HCT116 (cell line): ENCODE results near the gene PRDM1. TPM values are rescaled to one million over a fixed set of nuclear protein-coding genes. Genes with fewer than 3 reads are reported as not detected.

Source experiments
- ATAC-seq: fragments of 200-7000 bp; cut with Tn5 transposase; 2 replicates; pipeline ENCODE4 v1.9.1; 2020; ENCODE audit warnings: mild to moderate bottlenecking, moderate library complexity
- BruUV-seq: library from RNA; stranded (reverse); fragments of 400-500 nt; replicated peaks from 2 replicates; lab custom pipeline; 2021; lab: Mats Ljungman, UMichigan
- CTCF ChIA-PET: fragments of 300-600 bp; sonication (Branson Sonifier 250); formaldehyde crosslinking; loops from one replicate; lab custom pipeline; 2021; ENCODE audit warnings: antibody characterized with exemption; lab: Charles Lee
- POLR2A ChIA-PET: fragments of 300-600, 350-600 bp; sonication (Branson Sonifier 250); formaldehyde crosslinking; loops from one replicate; lab custom pipeline; 2021; ENCODE audit warnings: antibody characterized with exemption; lab: Charles Lee
- RAD21 ChIA-PET, 2 experiments: fragments of 300-600 bp; sonication (Branson Sonifier 250); formaldehyde crosslinking; loops; one replicate each; lab custom pipeline; 2023; ENCODE audit warnings: low total read pairs in 2 of 2; ENCODE audit not compliant: uncharacterized antibody in 2 of 2, unreplicated experiment in 2 of 2, low non-redundant PET in 1 of 2; lab: Charles Lee
- DNase-seq: peaks from one replicate; pipeline ENCODE4 v3.0.0-alpha.2; 2010; ENCODE audit warnings: low read depth, low spot score
- H2AFZ ChIP-seq: fragments of 200-600 bp; shearing (Covaris generic), sonication (generic); 2 replicates; pipeline ENCODE4 v1.6.1; 2017; ENCODE audit warnings: low read depth, mixed run types, mixed read lengths, antibody characterized with exemption, low read length; ENCODE audit not compliant: poor library complexity, severe bottlenecking
- H3K27ac ChIP-seq: 2 replicates; pipeline ENCODE4 v1.5.1; 2012; ENCODE audit warnings: low read depth, low read length
- H3K27me3 ChIP-seq: fragments of 200-600 bp; sonication (generic); 2 replicates; pipeline ENCODE4 v1.6.1; 2016; ENCODE audit warnings: mixed run types, low read length, mixed read lengths; ENCODE audit not compliant: insufficient read depth
- H3K36me3 ChIP-seq, 2 experiments: fragments of 200-500 bp in 1 of 2; fragments of 200-600 bp in 1 of 2; sonication (Bioruptor generic) in 1 of 2; sonication (generic) in 1 of 2; 2 replicates each; pipeline versions ENCODE4 v1.5.1 to v1.6.1; 2014 to 2016; ENCODE audit warnings: low read length in 2 of 2, inconsistent platforms in 1 of 2, mixed read lengths in 1 of 2, mixed run types in 1 of 2; ENCODE audit not compliant: insufficient read depth in 2 of 2, control insufficient read depth in 1 of 2
- H3K4me1 ChIP-seq, 2 experiments: fragments of 200-600 bp in 1 of 2; sonication (generic) in 1 of 2; 2 replicates each; pipeline versions ENCODE4 v1.5.1 to v1.6.1; 2012 to 2017; ENCODE audit warnings: low read length in 2 of 2, inconsistent platforms in 1 of 2, mild to moderate bottlenecking in 1 of 2, mixed read lengths in 1 of 2, mixed run types in 1 of 2, moderate library complexity in 1 of 2; ENCODE audit not compliant: insufficient read depth in 2 of 2, control insufficient read depth in 1 of 2
- H3K4me2 ChIP-seq: fragments of 200-600 bp; sonication (generic); 2 replicates; pipeline ENCODE4 v1.6.1; 2017; ENCODE audit warnings: mixed run types, low read length, mixed read lengths
- H3K4me3 ChIP-seq, 2 experiments: fragments of 200-600 bp in 1 of 2; sonication (generic) in 1 of 2; replicated peaks in 1 of 2; 2 replicates each; pipeline ENCODE4 v1.5.1; 2011 to 2016; ENCODE audit warnings: low read length in 2 of 2, control low read depth in 1 of 2, low read depth in 1 of 2, mild to moderate bottlenecking in 1 of 2, mixed read lengths in 1 of 2, mixed run types in 1 of 2
- H3K79me2 ChIP-seq: fragments of 200-600 bp; sonication (generic); 2 replicates; pipeline ENCODE4 v1.6.1; 2017; ENCODE audit warnings: mild to moderate bottlenecking, mixed run types, low read length, moderate library complexity, mixed read lengths; ENCODE audit not compliant: insufficient read depth
- H3K9ac ChIP-seq: fragments of 200-600 bp; sonication (generic); 2 replicates; pipeline ENCODE4 v1.6.1; 2016; ENCODE audit warnings: low read length, mixed read lengths
- H3K9me2 ChIP-seq: fragments of 200-600 bp; sonication (generic), shearing (Covaris generic); 2 replicates; pipeline ENCODE4 v1.6.1; 2017; ENCODE audit warnings: mixed run types, mild to moderate bottlenecking, moderate library complexity; ENCODE audit not compliant: insufficient read depth
- H3K9me3 ChIP-seq, 2 experiments: fragments of 200-500 bp in 1 of 2; fragments of 200-600 bp in 1 of 2; sonication (Bioruptor generic) in 1 of 2; sonication (generic) in 1 of 2; 2 replicates each; pipeline ENCODE4 v1.6.1; 2014 to 2017; ENCODE audit warnings: low read length in 2 of 2, mixed read lengths in 2 of 2, inconsistent platforms in 1 of 2, low read depth in 1 of 2, mild to moderate bottlenecking in 1 of 2, mixed run types in 1 of 2, moderate library complexity in 1 of 2; ENCODE audit not compliant: control insufficient read depth in 1 of 2, insufficient read depth in 1 of 2
- H4K20me1 ChIP-seq: fragments of 200-600 bp; sonication (generic), shearing (Covaris generic); 2 replicates; pipeline ENCODE4 v1.6.1; 2017; ENCODE audit warnings: mixed run types, mild to moderate bottlenecking, moderate library complexity; ENCODE audit not compliant: insufficient read depth
- CBX3 ChIP-seq: IDR thresholded peaks from 2 replicates; pipeline ENCODE4 v1.6.1; 2012; ENCODE audit warnings: low read depth
- CTCF ChIP-seq, 3 experiments: fragments of 200-600 bp in 1 of 3; sonication (generic) in 1 of 3; IDR thresholded peaks in 2 of 3; conservative IDR thresholded peaks in 1 of 3; 2 replicates each; pipeline ENCODE4 v1.5.1; 2012 to 2017; ENCODE audit warnings: low read depth in 2 of 3, low read length in 2 of 3, antibody characterized with exemption in 1 of 3, borderline replicate concordance in 1 of 3, control low read depth in 1 of 3, mild to moderate bottlenecking in 1 of 3, mixed read lengths in 1 of 3, mixed run types in 1 of 3, moderate library complexity in 1 of 3; ENCODE audit not compliant: insufficient read depth in 1 of 3
- EGR1 ChIP-seq: IDR thresholded peaks from 2 replicates; pipeline ENCODE4 v1.6.1; 2012; ENCODE audit warnings: low read depth
- ELF1 ChIP-seq: IDR thresholded peaks from 2 replicates; pipeline ENCODE4 v1.6.1; 2012; ENCODE audit warnings: low read depth, borderline replicate concordance
- EZH2phosphoT487 ChIP-seq: fragments of 200-600 bp; IDR thresholded peaks from 2 replicates; pipeline ENCODE4 v1.6.1; 2018; ENCODE audit warnings: antibody characterized with exemption, borderline replicate concordance
- FOSL1 ChIP-seq: IDR thresholded peaks from 2 replicates; pipeline ENCODE4 v1.6.1; 2012; ENCODE audit warnings: low read depth
- POLR2A ChIP-seq: IDR thresholded peaks from 2 replicates; pipeline ENCODE4 v1.7.0; 2011; ENCODE audit warnings: borderline replicate concordance; ENCODE audit not compliant: insufficient read depth, insufficient read length; ENCODE audit errors: extremely low read depth
- POLR2AphosphoS5 ChIP-seq: IDR thresholded peaks from 2 replicates; pipeline ENCODE4 v1.6.1; 2011; ENCODE audit warnings: mild to moderate bottlenecking, low read depth, low read length, moderate library complexity
- RAD21 ChIP-seq: IDR thresholded peaks from 2 replicates; pipeline ENCODE4 v1.6.1; 2012; ENCODE audit warnings: low read depth, mild to moderate bottlenecking
- REST ChIP-seq: IDR thresholded peaks from 2 replicates; pipeline ENCODE4 v1.6.1; 2012; ENCODE audit warnings: low read depth
- SIN3A ChIP-seq: IDR thresholded peaks from 2 replicates; pipeline ENCODE4 v1.6.1; 2012; ENCODE audit warnings: low read depth
- SP1 ChIP-seq: IDR thresholded peaks from 2 replicates; pipeline ENCODE4 v1.6.1; 2012; ENCODE audit warnings: low read depth
- SRF ChIP-seq: IDR thresholded peaks from 2 replicates; pipeline ENCODE4 v1.6.1; 2012; ENCODE audit warnings: low read depth
- TCF7L2 ChIP-seq: IDR thresholded peaks from 2 replicates; pipeline ENCODE4 v1.7.0; 2011; ENCODE audit warnings: borderline replicate concordance, inconsistent platforms; ENCODE audit not compliant: insufficient read depth, insufficient read length; ENCODE audit errors: extremely low read depth
- YY1 ChIP-seq: IDR thresholded peaks from 2 replicates; pipeline ENCODE4 v1.6.1; 2011; ENCODE audit warnings: low read length, low read depth, moderate library complexity, mild to moderate bottlenecking; ENCODE audit not compliant: insufficient replicate concordance; ENCODE audit errors: extremely low read depth
- ZFX ChIP-seq: fragments of 450-650 bp; IDR thresholded peaks from 2 replicates; pipeline ENCODE4 v1.6.1; 2017
- ZNF274 ChIP-seq: fragments of 200-500 bp; sonication (Bioruptor generic); IDR thresholded peaks from 2 replicates; pipeline ENCODE4 v1.6.1; 2014; ENCODE audit warnings: mild to moderate bottlenecking, low read depth, low read length, inconsistent platforms
- intact Hi-C: fragments of 100-400 bp; cut with micrococcal nuclease; formaldehyde crosslinking; loops from 2 replicates; pipeline ENCODE4 v1.10.0; 2022
- total RNA-seq: library from RNA; stranded (reverse); gene quantifications from one replicate; pipeline ENCODE4 v1.2.1, GENCODE V29; 2021; ENCODE audit not compliant: unreplicated experiment

PRDM1 gene
- total RNA-seq, 1 experiment from 2014 or later = 3.4 TPM

GRCh38 chr6:106037060-106037459 lies 49.1 kb upstream of the PRDM1 start:
- TF ChIP-seq EZH2phosphoT487 (no peak), FOSL1 (no peak), SP1 (no peak), ELF1 (no peak), EGR1 (no peak), CTCF (IDR thresholded peaks at IDR 0.05 in 2 of 3, conservative IDR thresholded peaks at IDR 0.05 in 1 of 3; ENCODE audit: borderline replicate concordance in 1 of 3, insufficient read depth in 1 of 3, low read depth in 2 of 3, low read length in 2 of 3) (no peak), TCF7L2 (no peak), POLR2A (no peak), CBX3 (no peak), YY1 (no peak), ZNF274 (no peak), REST (no peak), ZFX (no peak), RAD21 (no peak), POLR2AphosphoS5 (no peak), SRF (no peak), SIN3A (no peak)
- Histone ChIP-seq H3K9me2 (no peaks in the 10 kb centered on the region), H3K4me2 (no peak overlapping the region), H3K36me3 (no peaks in the 10 kb centered on the region), H3K27ac (no peak overlapping the region), H4K20me1 (no peaks in the 10 kb centered on the region), H3K27me3 (no peaks in the 10 kb centered on the region), H3K4me3 (no peak overlapping the region), H3K9me3 (no peaks in the 10 kb centered on the region), H2AFZ (no peak overlapping the region), H3K79me2 (no peaks in the 10 kb centered on the region), H3K4me1 (no peaks in the 10 kb centered on the region), H3K9ac (no peak overlapping the region)
- no peak for ATAC-seq
- no TSS peak for BruUV-seq
- intact Hi-C loops = no loop called here
- POLR2A ChIA-PET = no interaction called here
- RAD21 ChIA-PET = no interaction called here
- CTCF ChIA-PET = no interaction called here
- no peak for DNase-seq
